OCI-LY7 (cell line): Measurements from ENCODE around the gene PCGF5.

Experiments
- EZH2phosphoT487 ChIP-seq: fragments of 200-600 bp; sonication (generic); IDR thresholded peaks from 2 replicates; pipeline ENCODE4 v1.6.1; 2018; ENCODE audit warnings: low read depth, borderline replicate concordance, mild to moderate bottlenecking, mixed run types, antibody characterized with exemption, low read length, moderate library complexity, mixed read lengths
- TF ChIP-seq, protein P1 (sequence below): fragments of 200-600 bp; sonication (generic); conservative IDR thresholded peaks from 2 replicates; pipeline ENCODE4 v1.5.1; 2014; ENCODE audit warnings: mild to moderate bottlenecking, antibody characterized with exemption, low read length, moderate library complexity, mixed read lengths

DNA sequence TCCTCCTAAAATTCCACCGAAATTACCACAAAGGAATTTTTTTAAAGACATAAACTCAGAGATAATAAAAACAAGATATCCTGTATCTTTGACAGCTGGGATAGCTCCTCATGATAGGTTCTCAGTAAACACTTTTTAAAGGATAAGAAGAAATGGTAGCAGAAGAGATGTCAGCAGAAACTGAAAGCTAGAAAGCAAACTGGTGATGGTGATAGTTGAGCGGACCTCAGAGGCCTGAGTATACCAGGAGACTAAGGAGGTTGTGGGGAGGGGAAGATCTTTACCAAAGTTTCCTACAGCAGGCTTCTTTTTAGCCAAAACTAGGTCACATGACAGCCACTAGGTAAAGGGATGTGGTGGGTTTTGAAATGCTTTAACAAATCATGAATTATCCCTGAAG, 22.5 kb downstream of the PCGF5 start:
- TF ChIP-seq, protein P1, sequence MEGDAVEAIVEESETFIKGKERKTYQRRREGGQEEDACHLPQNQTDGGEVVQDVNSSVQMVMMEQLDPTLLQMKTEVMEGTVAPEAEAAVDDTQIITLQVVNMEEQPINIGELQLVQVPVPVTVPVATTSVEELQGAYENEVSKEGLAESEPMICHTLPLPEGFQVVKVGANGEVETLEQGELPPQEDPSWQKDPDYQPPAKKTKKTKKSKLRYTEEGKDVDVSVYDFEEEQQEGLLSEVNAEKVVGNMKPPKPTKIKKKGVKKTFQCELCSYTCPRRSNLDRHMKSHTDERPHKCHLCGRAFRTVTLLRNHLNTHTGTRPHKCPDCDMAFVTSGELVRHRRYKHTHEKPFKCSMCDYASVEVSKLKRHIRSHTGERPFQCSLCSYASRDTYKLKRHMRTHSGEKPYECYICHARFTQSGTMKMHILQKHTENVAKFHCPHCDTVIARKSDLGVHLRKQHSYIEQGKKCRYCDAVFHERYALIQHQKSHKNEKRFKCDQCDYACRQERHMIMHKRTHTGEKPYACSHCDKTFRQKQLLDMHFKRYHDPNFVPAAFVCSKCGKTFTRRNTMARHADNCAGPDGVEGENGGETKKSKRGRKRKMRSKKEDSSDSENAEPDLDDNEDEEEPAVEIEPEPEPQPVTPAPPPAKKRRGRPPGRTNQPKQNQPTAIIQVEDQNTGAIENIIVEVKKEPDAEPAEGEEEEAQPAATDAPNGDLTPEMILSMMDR = no peak
- no peak for TF ChIP-seq EZH2phosphoT487
